ENCODE data around the gene TRIM2.

DNA sequence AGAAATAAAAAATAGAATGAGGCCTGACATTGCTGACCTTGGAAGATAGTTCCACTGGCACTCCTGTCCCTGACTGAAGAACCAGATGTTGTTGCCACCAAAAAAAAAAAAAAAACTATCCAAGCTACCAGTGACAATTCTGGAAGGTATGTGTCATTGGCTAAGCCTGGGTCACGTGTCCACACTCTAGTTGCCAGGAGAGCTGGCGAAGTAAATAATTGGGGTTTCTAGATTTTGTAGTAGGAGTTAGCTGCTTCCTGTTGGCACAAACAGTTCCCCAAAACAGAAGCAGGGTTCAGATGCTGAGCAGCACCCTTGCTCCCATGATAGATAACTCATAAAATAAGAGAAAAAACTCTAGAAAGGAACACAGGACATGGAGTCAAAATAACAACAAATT is 160.8 kb downstream of the TRIM2 start:
- TF ChIP-seq, protein P1, sequence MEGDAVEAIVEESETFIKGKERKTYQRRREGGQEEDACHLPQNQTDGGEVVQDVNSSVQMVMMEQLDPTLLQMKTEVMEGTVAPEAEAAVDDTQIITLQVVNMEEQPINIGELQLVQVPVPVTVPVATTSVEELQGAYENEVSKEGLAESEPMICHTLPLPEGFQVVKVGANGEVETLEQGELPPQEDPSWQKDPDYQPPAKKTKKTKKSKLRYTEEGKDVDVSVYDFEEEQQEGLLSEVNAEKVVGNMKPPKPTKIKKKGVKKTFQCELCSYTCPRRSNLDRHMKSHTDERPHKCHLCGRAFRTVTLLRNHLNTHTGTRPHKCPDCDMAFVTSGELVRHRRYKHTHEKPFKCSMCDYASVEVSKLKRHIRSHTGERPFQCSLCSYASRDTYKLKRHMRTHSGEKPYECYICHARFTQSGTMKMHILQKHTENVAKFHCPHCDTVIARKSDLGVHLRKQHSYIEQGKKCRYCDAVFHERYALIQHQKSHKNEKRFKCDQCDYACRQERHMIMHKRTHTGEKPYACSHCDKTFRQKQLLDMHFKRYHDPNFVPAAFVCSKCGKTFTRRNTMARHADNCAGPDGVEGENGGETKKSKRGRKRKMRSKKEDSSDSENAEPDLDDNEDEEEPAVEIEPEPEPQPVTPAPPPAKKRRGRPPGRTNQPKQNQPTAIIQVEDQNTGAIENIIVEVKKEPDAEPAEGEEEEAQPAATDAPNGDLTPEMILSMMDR (IDR thresholded peaks at IDR 0.05; ENCODE audit: insufficient read depth, low read length): no peak
- TF ChIP-seq POLR2AphosphoS5 (IDR thresholded peaks at IDR 0.05; ENCODE audit: low read depth): no peak
- TF ChIP-seq, protein P2, sequence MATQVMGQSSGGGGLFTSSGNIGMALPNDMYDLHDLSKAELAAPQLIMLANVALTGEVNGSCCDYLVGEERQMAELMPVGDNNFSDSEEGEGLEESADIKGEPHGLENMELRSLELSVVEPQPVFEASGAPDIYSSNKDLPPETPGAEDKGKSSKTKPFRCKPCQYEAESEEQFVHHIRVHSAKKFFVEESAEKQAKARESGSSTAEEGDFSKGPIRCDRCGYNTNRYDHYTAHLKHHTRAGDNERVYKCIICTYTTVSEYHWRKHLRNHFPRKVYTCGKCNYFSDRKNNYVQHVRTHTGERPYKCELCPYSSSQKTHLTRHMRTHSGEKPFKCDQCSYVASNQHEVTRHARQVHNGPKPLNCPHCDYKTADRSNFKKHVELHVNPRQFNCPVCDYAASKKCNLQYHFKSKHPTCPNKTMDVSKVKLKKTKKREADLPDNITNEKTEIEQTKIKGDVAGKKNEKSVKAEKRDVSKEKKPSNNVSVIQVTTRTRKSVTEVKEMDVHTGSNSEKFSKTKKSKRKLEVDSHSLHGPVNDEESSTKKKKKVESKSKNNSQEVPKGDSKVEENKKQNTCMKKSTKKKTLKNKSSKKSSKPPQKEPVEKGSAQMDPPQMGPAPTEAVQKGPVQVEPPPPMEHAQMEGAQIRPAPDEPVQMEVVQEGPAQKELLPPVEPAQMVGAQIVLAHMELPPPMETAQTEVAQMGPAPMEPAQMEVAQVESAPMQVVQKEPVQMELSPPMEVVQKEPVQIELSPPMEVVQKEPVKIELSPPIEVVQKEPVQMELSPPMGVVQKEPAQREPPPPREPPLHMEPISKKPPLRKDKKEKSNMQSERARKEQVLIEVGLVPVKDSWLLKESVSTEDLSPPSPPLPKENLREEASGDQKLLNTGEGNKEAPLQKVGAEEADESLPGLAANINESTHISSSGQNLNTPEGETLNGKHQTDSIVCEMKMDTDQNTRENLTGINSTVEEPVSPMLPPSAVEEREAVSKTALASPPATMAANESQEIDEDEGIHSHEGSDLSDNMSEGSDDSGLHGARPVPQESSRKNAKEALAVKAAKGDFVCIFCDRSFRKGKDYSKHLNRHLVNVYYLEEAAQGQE (IDR thresholded peaks at IDR 0.05; ENCODE audit: insufficient replicate concordance, low read depth): no peak

Data from HL-60 (cell line).